ENCODE data around the gene TESPA1.

Gene TESPA1, protein sequence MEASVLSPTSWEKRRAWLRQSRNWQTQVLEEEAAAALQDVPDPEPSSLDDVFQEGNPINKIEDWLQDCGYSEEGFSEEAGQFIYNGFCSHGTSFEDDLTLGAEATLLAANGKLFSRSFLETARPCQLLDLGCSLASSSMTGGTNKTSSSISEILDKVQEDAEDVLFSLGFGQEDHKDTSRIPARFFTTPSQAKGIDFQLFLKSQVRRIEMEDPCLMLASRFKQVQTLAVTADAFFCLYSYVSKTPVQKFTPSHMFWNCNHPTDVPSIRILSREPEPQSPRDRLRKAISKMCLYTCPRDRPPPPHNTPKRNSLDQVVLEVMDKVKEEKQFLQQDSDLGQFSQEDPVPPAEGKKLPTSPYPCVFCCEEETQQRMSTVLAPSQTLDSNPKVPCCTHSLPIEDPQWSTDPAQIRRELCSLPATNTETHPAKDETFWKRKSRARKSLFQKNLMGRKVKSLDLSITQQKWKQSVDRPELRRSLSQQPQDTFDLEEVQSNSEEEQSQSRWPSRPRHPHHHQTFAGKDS

DNA sequence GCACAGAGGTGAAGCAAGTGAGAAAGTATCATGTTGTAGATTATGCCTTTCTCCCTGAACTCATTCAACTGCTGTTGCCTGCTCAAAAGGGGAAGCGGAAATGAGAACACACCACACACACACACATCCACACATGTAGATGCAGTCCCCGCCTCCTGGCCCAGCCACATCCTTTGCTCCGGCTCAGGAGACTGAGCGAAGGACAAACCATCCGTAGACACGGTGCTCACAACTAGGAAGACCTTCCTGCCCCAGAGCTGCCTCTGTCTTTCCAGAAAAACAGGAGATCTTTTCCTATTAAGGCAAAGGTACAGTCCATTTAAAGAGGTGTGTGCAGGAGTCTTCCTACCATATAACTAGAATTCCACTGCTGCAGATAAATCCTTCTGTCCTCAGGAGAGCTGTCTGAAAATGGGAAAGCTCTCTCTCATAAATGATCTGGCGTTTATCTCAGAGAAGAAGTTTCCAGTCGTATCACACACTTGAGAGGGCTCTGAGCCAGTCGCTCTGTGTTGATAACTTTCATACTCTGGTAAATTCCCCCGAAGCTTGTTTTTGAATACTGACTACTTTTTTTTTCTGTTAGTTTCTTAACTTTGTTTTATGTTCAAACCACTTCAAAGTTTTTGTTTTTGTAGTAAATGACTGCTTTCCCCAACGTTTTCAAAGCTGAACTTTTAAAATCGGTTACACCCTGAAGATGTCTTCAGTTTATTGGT, at the start of gene TESPA1:
Gene TESPA1, minus strand, starts transcription at position 105 of the 719 bp plus-strand sequence. CDS start 10,200 bp downstream, outside the sequence.
- TF ChIP-seq, protein P1, sequence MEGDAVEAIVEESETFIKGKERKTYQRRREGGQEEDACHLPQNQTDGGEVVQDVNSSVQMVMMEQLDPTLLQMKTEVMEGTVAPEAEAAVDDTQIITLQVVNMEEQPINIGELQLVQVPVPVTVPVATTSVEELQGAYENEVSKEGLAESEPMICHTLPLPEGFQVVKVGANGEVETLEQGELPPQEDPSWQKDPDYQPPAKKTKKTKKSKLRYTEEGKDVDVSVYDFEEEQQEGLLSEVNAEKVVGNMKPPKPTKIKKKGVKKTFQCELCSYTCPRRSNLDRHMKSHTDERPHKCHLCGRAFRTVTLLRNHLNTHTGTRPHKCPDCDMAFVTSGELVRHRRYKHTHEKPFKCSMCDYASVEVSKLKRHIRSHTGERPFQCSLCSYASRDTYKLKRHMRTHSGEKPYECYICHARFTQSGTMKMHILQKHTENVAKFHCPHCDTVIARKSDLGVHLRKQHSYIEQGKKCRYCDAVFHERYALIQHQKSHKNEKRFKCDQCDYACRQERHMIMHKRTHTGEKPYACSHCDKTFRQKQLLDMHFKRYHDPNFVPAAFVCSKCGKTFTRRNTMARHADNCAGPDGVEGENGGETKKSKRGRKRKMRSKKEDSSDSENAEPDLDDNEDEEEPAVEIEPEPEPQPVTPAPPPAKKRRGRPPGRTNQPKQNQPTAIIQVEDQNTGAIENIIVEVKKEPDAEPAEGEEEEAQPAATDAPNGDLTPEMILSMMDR (conservative IDR thresholded peaks at IDR 0.05; ENCODE audit: low read length) = no peak
- no peak within 1 kb of the TSS for H3K4me3 ChIP-seq (ENCODE audit: low read length)
- no peak for DNase-seq (ENCODE audit: low read depth)

DNA sequence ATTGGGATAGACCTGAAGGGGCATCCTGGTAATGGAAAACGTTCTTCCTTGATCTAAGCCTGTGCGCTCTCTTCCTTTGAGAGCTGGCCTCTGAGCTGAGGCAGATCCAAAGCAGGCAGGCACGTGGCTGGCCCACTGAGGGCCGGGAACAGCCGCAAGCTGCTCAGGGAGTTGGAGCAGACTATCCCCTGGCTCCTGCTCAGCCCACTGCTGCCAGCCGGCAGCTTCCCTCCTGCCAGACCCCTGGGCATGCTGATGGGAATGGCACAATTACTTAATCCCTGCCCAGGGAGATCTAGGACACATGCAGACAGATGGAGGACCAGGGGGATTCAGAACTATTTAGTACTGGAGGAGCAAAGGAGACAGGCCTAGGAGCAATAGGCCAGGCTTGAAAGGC, 49.7 kb upstream of the TESPA1 start:
- no peak overlapping the region for H3K4me3 ChIP-seq (ENCODE audit: low read length)
- DNase-seq (ENCODE audit: low read depth) = no peak
- TF ChIP-seq, protein P1 (conservative IDR thresholded peaks at IDR 0.05; ENCODE audit: low read length) = no peak

DNA sequence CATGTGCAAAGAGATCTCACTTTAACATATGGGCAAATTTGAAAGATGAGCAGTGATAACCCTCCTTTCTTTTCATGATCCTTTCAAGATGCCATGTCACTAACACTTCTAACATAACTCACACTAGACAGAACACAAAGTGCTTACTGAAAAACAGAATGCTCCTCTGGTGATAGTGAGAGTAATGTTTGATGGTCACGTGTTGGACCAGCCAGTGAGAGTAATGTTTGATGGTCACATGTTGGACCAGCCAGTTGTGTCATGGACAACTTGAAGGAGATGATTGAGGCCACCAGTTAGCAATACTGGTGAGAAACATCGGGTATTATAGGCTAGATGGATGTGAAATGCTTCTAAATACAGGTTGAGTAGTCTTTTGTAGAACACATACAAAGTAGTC, 40.9 kb upstream of the TESPA1 start:
- TF ChIP-seq, protein P1 (conservative IDR thresholded peaks at IDR 0.05; ENCODE audit: low read length) = no peak
- no peak for DNase-seq (ENCODE audit: low read depth)
- H3K4me3 ChIP-seq (ENCODE audit: low read length) = no peak overlapping the region

DNA sequence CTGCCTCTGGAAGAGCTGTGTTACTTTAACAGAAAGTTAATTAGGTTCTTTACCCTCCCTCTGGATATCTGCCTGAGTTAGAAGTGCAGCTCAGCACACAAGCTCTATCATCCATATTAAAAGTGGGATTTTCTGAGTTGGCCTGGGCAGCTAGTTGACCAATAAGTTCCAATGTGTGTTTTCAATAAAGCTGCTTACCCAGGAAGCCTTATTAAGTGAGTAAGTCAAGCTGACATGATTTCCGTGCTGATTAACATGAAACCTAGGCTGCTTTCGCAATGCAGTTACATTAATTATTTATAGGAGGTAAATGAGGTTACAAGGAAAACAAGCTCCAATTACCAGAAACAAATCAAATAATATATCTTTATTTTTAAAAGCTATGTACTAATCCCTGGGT, 40.0 kb upstream of the TESPA1 start:
- TF ChIP-seq, protein P1 (conservative IDR thresholded peaks at IDR 0.05; ENCODE audit: low read length) = no peak
- no peak for DNase-seq (ENCODE audit: low read depth)
- H3K4me3 ChIP-seq (ENCODE audit: low read length) = no peak overlapping the region

DNA sequence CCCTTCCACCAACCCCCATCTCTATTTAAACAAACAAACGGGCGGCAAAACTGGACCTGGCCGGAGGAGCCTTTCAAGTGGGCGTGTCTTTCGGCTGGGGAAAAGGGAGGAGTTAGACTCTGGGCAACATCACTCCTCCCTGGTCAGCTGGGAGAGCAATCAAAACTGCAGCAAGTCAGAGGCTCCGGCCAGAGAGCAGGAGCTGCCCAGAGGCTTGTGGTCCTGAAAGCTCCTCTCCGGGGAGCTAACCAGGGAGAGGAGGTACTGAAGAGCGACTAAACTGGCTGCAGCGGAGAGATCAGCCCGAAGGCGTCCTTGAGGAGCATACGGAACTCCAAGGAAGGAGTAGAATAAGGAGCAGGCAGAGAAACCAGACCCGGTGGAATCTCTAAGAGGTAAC, 35.2 kb upstream of the TESPA1 start, which contains the start of gene NEUROD4:
Gene NEUROD4, plus strand, starts transcription at position 191 of the 400 bp plus-strand sequence. CDS start 6,466 bp downstream, outside the sequence.
- TF ChIP-seq, protein P1 (conservative IDR thresholded peaks at IDR 0.05; ENCODE audit: low read length) = no peak
- no peak within 1 kb of the TSS for H3K4me3 ChIP-seq (ENCODE audit: low read length)
- DNase-seq (ENCODE audit: low read depth) = peak; percentile 50

DNA sequence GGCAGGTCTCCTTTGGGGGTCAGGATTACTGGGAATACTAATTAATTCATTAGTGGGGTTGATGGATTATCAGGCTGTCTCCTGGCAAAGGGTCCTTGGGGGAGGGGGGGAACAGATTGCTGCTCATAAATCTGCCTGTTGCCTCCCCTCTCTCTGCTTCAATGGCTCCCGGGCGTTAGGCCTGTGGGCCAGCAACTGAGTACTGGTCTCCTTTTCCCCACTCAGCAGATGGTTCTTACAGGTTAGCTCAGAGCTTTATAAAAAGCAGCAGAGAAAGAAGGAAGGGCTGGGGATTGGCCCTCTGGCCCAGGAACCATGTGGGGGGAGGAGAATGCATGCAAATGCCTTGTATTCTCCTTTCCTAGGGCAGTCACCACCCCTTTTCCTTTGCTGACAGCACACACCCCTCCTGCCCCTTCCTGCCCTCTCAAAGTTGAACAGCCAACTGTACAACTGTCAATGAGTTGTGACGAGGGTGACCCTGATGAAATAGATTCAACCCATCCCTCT, 32.9 kb upstream of the TESPA1 start:
- no peak for DNase-seq (ENCODE audit: low read depth)
- H3K4me3 ChIP-seq (ENCODE audit: low read length) = no peak overlapping the region
- TF ChIP-seq, protein P1 (conservative IDR thresholded peaks at IDR 0.05; ENCODE audit: low read length) = no peak
